ENCODE data around the gene CCND1.

The CCND1 gene

GRCh38 chr11:69664901-69665300 is 23.9 kb downstream of the CCND1 start:
- Histone ChIP-seq H3K4me3 (ENCODE audit: low read depth in 1 of 2, low read length in 1 of 2) (no peak overlapping the region), H3K4me1 (ENCODE audit: control insufficient read depth in 1 of 2, insufficient read depth in 1 of 2, low read depth in 1 of 2, low read length in 1 of 2) (peaks cover 0 to 10% of the 10 kb centered on the region in 2 experiments), H3K27me3 (no peaks in the 10 kb centered on the region), H3K9me3 (no peaks in the 10 kb centered on the region), H3K36me3 (peaks cover 77% of the 10 kb centered on the region), H3K27ac (no peak overlapping the region)
- TF ChIP-seq CTCF (IDR thresholded peaks at IDR 0.05), result no peak

GRCh38 chr11:69665669-69666068 is 24.7 kb downstream of the CCND1 start:
- H3K36me3 ChIP-seq, result peaks cover 81% of the 10 kb centered on the region
- H3K4me1 ChIP-seq (ENCODE audit: control insufficient read depth in 1 of 2, insufficient read depth in 1 of 2, low read depth in 1 of 2, low read length in 1 of 2), result peaks cover 0 to 10% of the 10 kb centered on the region in 2 experiments
- no peak overlapping the region for H3K4me3 ChIP-seq (ENCODE audit: low read depth in 1 of 2, low read length in 1 of 2)

DNA sequence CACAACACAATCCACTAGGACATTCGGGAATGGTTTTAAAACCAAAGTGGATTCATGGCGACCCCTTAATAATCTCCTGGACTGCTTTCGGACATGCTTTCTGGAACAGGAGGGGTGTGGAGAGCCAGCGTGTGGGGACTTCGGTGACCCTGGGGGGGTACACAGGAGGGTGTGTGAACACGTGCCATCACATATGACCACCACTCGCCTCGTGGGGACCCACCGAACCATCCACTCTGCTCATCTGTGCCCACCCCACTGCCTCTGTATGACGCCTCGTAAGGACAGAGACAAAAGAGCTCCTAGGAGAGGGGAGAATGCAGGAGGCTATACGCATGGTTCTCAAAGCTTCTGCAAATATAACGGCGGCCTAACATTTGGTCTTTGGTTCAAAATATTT is 25.3 kb downstream of the CCND1 start:
- TF ChIP-seq CTCF (IDR thresholded peaks at IDR 0.05), result no peak
- H3K27me3 ChIP-seq, result no peaks in the 10 kb centered on the region
- H3K4me3 ChIP-seq (ENCODE audit: low read depth in 1 of 2, low read length in 1 of 2), result no peak overlapping the region
- H3K4me1 ChIP-seq (ENCODE audit: control insufficient read depth in 1 of 2, insufficient read depth in 1 of 2, low read depth in 1 of 2, low read length in 1 of 2), result peaks cover 0 to 10% of the 10 kb centered on the region in 2 experiments
- H3K27ac ChIP-seq, result no peak overlapping the region
- peaks cover 82% of the 10 kb centered on the region for H3K36me3 ChIP-seq
- no peaks in the 10 kb centered on the region for H3K9me3 ChIP-seq

More at GRCh38 chr11:69665669-69666068, 24.7 kb downstream of the CCND1 start:
- Histone ChIP-seq H3K27me3 (no peaks in the 10 kb centered on the region), H3K9me3 (no peaks in the 10 kb centered on the region), H3K27ac (no peak overlapping the region)
- no peak for TF ChIP-seq CTCF (IDR thresholded peaks at IDR 0.05)

DNA sequence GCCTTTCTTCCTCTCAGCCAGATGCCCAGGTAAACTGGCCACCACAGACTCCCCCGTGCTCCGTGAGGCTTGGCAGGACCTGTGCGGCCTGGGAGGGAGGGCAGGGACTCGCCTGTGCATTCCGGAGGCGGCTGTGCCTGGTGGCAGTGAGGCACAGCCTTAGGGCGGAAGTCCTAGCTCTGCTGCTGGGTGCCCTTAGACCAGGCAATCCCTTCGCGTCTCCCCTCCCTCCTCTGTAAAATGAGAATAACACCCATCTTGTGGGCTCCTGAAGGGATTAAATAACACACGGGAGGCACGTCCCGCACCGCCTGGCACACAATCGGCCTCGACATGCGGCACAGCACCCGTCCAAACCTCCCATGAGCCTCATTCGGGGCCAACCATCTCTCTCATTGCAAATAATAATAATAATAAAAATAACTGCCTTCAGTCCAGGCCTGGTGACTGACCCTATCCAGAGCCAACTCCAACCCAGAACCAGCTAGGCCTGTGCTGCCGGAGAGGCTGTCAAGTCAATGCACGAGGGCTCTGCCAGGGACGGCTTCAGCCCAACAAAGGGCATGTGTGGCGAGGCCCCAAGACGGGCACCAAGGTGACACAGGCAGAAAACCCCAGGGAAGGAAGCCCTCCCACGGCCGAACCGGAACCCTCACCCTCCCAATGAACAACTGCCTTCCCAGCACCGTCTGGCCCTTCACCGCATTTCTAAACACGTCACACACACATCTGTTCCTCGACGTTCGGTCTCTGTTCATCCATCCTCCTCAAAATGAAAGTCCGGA is 26.0 kb downstream of the CCND1 start:
- Histone ChIP-seq H3K27me3 (no peaks in the 10 kb centered on the region), H3K36me3 (peaks cover 89% of the 10 kb centered on the region), H3K9me3 (no peaks in the 10 kb centered on the region), H3K4me1 (ENCODE audit: control insufficient read depth in 1 of 2, insufficient read depth in 1 of 2, low read depth in 1 of 2, low read length in 1 of 2) (peaks cover 0 to 10% of the 10 kb centered on the region in 2 experiments), H3K27ac (no peak overlapping the region), H3K4me3 (ENCODE audit: low read depth in 1 of 2, low read length in 1 of 2) (no peak overlapping the region)
- no peak for TF ChIP-seq CTCF (IDR thresholded peaks at IDR 0.05)

GRCh38 chr11:69667619-69668604 is 27.0 kb downstream of the CCND1 start:
- H3K36me3 ChIP-seq, result peaks cover 93% of the 10 kb centered on the region
- no peak overlapping the region for H3K27ac ChIP-seq
- no peak for TF ChIP-seq CTCF (IDR thresholded peaks at IDR 0.05)
- H3K9me3 ChIP-seq, result no peaks in the 10 kb centered on the region
- H3K27me3 ChIP-seq, result no peaks in the 10 kb centered on the region
- no peak overlapping the region for H3K4me3 ChIP-seq (ENCODE audit: low read depth in 1 of 2, low read length in 1 of 2)
- H3K4me1 ChIP-seq (ENCODE audit: control insufficient read depth in 1 of 2, insufficient read depth in 1 of 2, low read depth in 1 of 2, low read length in 1 of 2), result peaks cover 0 to 10% of the 10 kb centered on the region in 2 experiments

Data from neutrophil (primary cell).